G401.6 (cell line): ENCODE data around the gene KRT2.
"Not testable (repeated sequence)": the region's sequence is repeated elsewhere in the genome, so short reads cannot be mapped to it uniquely, and the experiment has no call there.

Source experiments
- FAIRE-seq: peaks from 2 replicates; lab custom pipeline; 2012; peaks lifted over from hg19 to GRCh38; lab: Jason Lieb, UNC

KRT2 gene

DNA sequence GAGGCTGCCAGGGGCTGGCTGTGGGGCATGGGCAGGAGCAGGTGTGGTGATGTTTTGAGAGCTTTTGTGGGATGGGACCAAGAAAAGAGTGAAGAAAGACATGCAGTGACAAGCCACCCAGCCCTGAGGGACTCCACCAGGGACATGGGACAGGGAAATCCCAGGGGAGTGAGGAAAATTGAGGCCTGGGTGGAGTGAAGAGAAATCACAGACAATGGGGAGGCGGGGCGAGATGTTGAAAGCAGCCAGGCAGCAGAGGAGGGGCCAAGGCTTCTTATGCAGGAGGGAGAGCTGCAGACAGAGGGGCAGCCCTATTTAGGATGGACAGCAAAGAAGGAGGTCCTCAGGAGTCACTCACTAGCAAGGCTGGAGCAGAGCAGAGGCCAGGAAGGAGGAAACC is 32.4 kb upstream of the KRT2 start:
- FAIRE-seq, result no peak

DNA sequence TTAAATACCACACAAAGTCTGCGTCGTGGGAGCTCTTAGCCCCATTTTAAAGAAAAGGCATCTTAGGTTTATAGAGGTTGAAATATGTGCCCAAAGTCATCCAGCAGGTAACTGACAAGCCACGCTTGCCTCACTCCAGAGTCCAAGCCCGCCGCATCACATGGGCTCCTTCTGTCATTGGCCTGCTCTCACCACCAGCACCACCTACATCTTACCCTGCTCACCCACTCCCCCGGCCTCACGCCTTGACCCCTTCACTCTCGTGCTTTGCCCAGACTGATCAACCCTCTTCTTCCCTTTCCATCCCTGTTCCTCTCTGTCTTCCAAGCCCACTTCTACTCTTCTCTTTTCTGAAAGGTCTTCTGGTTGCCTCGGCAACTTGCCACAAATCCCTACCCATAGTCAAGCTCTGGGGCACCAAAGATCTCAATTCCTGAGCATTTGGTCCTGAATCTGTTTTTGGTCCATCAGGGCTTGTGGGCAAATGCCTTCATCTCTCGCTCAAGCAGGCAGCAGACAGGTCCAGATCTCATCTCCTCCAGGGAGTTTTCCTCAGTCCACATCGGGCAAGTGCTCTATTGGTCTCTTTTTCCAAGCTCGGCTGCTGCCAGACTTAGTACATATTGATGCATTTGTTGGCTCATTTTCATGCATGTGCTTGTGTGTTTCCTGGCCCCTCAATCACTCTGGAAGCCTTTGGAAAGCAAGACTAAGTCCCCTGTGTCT is 31.7 kb upstream of the KRT2 start:
- FAIRE-seq, result no peak

DNA sequence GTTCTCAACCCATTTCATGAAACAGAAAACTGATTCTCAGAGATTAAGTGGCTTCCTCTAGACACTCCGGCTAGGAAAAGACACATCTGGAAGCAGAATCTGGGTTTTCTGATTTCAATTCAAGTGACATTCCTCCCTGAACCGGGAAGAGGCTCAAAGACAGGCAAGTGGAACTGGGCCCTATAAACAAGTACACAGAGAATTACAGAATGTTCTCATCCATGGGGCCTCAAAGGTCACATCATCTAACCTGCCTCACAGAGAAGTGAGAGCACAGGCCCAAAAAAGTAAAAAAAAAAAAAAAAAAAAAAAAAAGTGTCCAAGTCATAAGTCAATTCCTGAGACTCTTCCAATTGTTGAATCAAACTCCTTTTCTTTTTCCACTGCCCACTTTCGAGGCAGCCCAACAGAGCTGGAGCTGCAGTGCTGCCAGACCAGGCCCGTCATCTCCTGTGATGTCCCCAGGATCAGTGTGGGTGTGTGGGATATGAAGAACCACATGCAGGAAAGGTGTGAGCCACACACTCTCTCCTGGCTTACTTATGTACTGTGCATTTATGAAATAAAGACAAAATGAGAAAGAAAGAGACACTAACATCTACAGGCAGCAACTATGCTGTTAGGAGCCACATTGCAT is 31.0 kb upstream of the KRT2 start:
- no peak for FAIRE-seq

DNA sequence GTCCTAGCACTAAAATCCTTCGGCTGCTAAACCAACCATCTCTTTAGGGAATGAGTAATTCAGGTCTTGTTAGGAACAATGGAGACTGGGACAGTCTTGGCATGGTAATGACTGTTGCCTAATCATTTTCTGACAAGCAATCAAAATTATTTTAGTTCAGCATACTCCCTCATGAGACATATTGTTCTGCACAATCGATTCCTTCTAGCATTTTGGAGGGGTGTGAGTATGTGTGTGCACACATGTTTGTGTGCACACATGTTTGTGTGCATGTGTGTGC is 30.3 kb upstream of the KRT2 start:
- FAIRE-seq, result no peak

DNA sequence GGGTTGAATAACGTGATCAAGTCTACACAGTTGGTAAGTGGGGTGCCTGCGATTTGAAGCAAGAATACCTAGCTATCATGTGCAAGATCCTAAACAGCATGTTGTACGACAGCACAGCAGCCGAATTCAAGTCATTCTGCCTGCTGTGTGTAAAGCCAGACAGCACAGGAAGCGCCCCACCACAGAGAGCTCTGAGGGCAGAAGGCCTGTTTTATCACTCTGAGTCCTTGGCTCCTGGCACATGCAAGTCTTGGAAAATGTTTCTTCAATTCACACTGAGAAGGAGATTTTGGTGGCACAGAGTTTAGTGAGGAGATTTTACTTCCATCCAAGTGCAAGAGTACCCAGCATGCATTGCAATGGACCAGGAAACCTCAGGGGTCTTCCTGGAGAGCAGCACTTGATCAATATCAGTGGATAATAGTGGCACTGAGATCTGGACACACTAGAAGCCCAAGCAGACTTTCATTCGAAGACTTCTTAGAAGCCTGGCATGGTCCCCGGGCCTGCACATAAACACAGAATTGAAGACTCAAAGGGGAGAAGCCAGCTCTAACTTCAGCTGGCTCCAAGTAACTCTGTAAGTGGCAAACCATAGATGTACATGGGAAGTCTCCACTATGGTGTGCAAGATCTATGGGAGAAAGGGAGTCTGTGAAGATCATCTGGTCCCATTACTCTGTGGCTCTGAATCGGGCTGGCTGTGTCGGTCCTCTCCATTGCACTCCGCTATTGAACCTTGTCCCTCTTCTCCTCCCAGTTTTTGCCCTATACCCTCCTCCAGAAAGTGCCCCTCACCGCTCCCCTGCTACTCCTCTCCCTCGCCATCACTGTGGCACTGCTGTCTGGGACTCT is 29.7 kb upstream of the KRT2 start:
- no peak for FAIRE-seq

DNA sequence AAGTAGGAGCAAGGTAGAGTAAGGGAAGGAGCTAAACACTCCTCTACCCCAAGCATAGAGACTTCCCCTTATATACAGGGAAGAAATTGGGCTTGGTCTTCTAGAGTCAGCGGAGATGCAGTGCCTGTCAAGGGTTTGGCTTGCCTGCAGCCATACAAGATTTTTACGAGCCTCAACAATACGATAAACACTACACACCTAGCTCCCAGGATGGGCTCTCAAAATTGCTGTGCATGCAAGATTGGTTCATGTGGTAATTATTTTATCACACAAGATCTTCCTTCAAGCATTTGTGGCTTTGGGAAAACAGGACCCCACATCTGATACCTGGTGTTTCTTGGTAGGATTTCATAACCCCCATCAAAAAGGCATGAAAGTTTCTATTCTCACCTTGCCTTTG is 28.4 kb upstream of the KRT2 start, which contains the start of gene KRT1:
KRT1 (minus strand) TSS at position 45 of the 400 bp plus-strand sequence. CDS start 59 bp downstream, outside the sequence.
- FAIRE-seq, result no peak

DNA sequence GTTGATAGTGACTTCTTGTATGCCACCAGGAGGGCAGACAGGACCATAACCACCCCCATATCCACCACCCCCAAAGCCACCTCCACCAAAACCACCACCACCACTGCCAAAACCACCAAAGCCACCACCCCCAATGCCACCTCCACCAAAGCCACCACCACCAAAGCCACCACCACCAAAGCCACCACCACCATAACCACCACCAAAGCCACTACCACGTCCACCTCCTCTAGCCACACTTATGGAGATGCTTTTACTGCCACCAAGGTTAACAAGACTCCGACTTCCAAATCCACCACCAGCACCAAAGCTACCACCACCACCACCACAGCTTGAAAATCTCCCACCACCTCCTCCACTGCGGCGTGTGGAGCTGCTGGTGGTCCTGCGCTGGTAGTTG is 27.9 kb upstream of the KRT2 start:
- FAIRE-seq, result no peak

DNA sequence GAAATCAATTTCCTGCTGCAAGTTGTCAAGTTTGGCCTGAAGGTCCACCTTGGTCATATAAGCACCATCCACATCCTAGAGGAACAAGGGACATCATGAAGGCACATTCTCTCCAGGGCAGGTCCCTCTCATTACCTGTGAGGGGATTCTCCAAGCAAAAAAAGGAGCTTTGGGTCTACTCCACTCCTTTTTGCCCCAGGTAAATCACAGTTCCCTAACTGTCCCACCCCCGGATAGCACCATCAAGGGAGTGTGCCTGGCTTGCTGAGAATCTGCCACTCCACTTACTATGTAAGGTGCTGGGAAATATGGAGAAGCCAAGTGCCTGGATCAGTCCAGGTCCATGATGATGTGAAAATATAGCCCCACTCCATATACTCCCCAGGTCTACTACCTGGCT is 25.7 kb upstream of the KRT2 start:
- FAIRE-seq, result no peak

DNA sequence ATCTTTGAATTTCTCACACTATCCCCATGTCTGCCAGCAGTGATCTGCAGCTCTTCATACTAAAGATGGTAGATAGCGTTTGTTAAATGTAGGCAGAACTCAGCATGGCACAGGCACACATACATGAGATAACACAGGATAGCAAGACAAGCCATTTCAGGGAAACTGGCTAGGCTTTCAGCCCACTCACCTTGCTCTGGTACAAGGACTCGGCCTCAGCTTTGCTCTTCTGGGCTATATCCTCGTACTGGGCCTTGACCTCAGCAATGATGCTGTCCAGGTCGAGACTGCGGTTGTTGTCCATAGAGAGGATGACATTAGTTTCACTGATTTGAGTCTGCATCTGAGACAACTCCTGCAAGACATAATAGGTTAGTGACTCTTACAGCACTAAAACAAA is 25.1 kb upstream of the KRT2 start:
- no peak for FAIRE-seq

DNA sequence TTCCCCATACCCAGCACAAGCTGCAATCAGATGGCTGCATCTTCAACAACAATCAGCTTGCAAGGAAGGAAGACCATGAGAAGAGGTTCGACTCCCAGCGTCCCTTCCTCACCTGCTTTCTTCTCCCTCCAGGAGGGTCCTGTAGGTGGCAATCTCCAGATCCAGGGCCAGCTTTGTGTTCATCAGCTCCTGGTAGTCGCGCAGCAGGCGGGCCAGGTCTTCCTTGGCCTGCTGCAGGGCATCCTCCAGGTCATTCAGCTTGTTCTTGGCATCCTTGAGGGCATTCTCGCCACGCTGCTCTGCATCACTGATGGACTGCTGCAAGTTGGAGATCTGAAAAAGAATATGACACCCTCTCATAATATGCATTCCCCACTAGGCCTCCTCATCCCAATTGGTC is 24.2 kb upstream of the KRT2 start:
- no peak for FAIRE-seq

DNA sequence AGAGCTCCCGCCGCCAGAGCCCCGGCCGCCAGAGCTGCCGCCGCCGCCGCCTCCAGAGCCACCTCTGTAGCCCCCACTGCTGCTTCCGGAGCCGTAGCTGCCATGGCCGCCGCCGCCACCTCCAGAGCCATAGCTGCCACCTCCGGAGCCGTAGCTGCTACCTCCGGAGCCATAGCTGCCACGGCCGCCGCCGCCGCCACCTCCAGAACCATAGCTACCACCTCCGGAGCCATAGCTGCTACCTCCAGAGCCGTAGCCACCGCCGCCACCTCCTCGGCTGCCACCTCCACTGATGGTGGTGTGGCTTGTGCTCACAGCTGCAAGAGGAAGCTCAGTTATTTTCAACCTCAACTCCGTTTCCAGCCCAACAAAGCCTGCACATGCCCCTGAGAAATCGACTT is 23.3 kb upstream of the KRT2 start:
- FAIRE-seq, result no peak

DNA sequence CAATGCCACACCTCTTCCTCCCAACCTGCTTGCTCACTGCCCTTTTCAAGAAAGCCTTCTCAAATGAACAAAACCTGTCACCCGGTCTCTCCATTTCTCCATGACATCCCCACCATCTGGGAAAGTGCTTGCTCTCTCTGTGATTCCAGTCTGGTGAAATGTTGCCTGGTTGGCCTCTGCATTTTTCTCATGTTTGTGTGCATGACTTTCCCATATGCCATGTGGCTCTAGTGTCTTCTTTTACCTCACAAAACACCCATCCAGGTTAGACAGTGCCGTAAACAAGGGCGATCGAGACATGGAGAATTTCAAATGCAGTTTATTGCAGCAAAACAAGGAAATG is 22.4 kb upstream of the KRT2 start:
- no peak for FAIRE-seq

DNA sequence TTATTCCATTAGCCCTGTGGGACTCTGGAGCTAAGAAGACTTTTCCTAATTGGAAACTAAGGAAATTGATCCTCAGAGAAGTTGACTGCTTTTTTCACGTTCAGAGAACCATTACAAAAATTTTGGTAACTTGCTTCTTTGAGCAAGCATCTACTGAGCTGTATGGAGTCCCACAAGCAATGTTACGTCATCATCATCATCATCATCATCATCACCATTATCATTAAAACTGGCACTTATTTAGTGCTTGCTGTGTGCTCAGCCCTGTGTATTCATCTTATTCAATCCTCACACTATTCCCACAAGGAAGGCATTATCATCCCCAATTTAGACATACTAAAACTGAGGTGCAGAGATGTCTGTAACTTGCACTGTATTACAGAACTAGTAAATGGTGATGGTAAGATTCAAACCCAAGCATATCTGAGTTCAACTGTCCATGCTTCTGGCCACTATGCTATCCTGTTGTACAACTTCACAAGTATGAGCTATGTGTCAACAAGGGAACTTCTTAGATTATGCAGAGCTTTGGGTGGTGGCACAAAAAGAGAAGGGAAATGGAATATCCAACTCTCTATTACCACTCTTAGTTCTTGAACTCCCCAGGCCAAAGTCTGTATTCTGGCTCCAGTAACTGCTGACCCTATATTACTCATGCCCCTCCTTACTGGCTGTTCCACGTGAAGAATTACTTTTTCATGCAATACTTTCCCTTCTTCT is 21.9 kb upstream of the KRT2 start:
- FAIRE-seq, result no peak

DNA sequence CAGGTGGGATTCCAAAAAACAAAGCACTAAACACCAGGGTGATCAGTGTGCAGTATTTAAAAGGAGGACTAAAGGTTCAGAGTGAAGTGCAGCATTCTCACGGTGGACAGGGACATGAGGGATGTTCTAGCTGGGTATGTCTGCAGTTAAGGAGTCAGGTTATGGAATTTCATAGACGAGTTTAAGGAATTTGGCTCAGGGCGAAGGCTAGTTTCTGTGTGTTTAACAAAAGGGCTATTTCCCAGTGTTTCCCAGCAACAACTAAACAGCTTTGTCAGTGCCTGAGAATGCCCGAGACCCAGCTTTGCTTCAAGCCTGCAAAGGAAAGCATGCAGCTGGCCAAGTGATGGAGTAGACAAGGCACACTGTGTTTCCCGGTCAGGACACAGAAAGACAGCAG is 21.2 kb upstream of the KRT2 start:
- FAIRE-seq, result no peak

DNA sequence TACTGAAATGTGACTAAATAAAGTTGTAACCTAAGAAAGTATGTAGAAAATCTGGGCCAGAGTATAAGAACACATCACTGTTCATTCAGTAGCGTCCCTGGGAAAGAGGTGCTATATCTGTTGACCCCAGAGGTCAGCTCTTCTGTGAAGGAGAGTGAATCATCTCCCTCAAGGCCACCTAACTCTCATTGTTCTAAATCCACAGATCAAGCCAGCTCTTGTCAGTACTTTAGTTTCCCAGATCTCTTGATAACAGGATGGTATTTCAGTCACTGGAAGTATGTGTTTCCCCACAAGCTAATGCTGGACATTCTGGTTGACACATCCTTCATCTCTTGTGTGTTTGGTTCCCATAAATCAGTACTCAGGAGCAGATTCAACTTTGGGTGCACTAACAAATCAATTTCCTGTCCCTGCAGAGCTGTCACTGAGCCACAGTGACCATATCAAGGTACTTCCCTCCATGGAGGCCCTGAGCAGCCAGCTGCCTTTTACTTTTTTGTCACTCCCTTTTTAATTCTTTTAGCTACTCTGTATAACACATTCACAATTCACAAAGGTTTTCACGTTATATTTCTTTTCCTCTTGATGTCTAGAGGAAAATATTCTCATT is 20.4 kb upstream of the KRT2 start:
- FAIRE-seq, result no peak

DNA sequence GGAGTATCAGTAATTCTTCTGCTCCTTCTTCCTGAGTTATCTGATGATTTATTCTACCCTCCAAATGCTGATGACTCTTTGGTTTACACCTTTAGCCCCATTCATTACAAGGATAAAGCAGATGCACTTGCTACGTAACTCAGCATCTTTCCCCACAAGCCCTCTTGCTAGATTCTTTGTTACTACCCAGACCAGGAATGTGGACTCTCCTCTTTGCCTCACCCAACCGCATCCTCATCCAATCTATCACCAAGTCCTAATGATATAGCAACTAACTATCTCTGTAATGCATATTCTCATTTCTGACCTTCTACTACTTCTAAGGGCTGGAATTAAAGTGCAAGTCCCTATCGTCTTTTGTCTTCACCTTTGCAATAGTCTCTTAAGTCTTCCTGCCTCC is 18.9 kb upstream of the KRT2 start:
- FAIRE-seq, result no peak

DNA sequence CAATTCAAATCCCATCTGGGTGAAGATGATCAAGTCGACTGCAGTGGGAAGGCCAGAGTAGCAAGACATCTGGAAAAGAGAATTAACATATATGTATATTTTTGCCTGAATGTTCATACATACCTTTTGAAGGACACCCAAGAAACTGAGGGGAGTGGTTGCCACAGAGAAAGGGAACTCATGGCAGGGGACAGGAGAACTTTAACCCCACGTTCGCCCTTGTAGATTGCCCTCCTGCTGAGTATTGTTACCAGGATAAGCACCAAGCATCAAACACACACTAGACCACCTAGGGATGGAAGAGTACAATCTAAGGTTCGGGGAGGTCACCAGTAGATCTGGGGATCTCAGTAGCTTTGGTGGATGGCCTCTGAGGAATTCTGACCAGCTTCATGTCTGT is 18.5 kb upstream of the KRT2 start:
- no peak for FAIRE-seq

DNA sequence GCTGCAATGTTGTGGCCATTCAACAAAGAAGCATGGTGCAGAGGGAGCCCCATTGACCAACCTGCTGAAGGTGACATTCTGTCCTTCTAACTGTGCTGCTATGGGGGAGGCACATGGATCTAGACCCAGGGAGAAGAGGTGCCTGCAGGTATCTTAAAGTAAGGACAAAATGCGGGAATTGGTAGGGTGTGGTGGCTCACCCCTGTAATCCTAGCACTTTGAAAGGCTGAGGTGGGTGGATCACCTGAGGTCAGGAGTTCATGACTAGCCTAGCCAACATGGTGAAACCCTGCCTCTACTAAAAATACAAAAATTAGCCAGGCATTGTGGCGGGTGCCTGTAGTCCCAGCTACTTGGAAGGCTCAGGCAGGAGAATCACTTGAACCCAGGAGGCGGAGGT is 17.9 kb upstream of the KRT2 start:
- FAIRE-seq, result not testable (repeated sequence)

DNA sequence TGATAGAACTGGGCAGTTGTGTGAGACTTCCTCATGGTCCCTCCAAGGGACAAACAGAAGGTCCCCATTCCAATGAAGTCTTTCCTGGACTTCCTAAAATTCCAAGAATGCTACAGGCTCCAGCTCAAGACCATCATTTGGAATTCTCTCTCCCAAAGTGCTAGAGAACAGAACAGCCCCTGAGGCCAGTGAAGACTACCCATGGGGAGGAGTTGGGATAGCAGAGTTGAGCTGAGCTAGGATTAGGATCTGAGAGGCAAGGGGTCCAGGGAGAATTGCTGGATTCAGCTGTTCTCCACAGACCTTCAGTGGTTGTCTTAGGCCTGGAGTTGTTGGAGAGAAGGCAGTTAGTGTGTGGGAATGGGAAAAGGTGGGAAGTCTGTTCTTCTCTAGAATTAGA is 17.4 kb upstream of the KRT2 start:
- no peak for FAIRE-seq

DNA sequence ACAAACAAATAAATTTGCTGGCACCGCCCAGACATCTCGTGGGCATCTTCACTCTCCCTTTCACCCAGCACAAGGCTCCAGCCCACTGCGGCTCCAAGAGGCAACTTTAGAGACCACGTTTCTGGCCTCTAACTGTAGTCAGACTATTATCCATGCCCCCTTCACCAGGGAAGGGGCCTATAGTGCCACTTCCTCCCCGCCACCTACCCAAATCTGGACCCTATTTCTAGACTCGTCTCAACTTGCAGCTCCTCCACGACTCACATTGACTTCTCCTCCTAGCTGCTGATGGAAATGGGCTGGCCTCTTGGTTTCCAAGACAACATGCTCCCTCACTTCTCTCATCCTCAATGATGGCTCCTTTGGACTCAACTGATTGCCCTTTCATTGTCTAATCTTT is 15.9 kb upstream of the KRT2 start:
- no peak for FAIRE-seq

DNA sequence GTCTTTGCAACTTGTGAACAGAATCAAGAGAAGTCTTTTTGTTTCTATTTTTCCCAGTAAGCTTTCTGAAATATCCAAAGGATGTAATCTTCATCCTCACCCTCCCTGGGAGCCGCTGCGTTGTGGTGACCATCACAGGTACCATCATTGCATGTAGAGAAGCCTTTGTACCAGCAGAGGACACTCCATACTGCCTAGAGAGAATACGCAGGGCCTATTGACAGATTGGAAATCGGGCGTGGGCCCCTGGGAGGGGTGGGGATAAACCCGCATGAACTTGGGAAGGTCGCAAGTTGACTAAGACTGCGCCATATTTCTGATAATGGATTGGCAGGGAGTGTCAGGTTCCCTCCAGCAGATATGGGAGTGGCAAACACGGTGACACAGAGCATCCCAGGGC is 15.5 kb upstream of the KRT2 start:
- FAIRE-seq, result no peak

DNA sequence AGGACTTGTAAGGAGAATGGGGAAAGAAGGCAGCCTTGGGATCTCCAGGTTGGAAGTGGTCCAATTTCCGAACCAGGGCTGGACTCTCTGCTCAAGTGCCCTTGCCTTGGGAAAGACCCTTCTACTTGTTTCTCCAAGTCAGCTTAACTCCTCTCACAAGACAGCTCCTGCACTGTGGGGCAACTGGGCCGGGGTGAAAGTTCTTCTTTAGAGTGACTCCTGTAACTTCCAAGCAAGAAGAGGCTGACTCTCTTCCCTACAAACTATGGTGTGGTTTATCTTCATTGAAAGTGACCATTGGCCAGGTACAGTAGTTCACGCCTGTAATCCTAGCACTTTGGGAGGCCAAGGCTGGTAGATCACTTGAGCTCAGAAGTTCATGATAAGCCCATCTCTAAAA is 14.5 kb upstream of the KRT2 start:
- FAIRE-seq, result no peak

DNA sequence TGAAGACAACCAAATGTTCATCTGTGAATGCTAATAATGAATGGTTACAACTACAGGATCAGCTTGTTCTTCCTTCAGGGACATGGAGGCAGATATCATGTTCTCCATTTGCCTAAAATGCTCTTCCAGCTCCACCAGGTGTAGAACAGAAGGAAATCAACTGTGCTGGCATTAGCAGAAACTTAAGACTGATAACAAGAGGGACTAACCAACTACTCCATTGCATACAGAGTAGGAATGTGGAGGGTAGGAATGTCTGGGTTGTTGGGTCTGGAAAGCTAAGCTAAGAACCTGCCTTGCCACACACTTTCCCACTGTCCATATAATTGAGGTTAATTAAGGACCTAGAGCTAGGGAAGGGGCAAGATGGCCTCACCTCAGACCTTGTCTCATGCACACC is 11.4 kb upstream of the KRT2 start:
- FAIRE-seq, result no peak
